HCT116 (cell line): ENCODE results near the gene TSC2. TPM values are rescaled to one million over a fixed set of nuclear protein-coding genes. Genes with fewer than 3 reads are reported as not detected.

Experiments
- ATAC-seq: fragments of 200-7000 bp; cut with Tn5 transposase; 2 replicates; pipeline ENCODE4 v1.9.1; 2020; ENCODE audit warnings: mild to moderate bottlenecking, moderate library complexity
- BruUV-seq: library from RNA; stranded (reverse); fragments of 400-500 nt; replicated peaks from 2 replicates; lab custom pipeline; 2021; lab: Mats Ljungman, UMichigan
- CTCF ChIA-PET: fragments of 300-600 bp; sonication (Branson Sonifier 250); formaldehyde crosslinking; loops from one replicate; lab custom pipeline; 2021; ENCODE audit warnings: antibody characterized with exemption; lab: Charles Lee
- POLR2A ChIA-PET: fragments of 300-600, 350-600 bp; sonication (Branson Sonifier 250); formaldehyde crosslinking; loops from one replicate; lab custom pipeline; 2021; ENCODE audit warnings: antibody characterized with exemption; lab: Charles Lee
- RAD21 ChIA-PET, 2 experiments: fragments of 300-600 bp; sonication (Branson Sonifier 250); formaldehyde crosslinking; loops; one replicate each; lab custom pipeline; 2023; ENCODE audit warnings: low total read pairs in 2 of 2; ENCODE audit not compliant: uncharacterized antibody in 2 of 2, unreplicated experiment in 2 of 2, low non-redundant PET in 1 of 2; lab: Charles Lee
- DNase-seq: peaks from one replicate; pipeline ENCODE4 v3.0.0-alpha.2; 2010; ENCODE audit warnings: low read depth, low spot score
- H2AFZ ChIP-seq: fragments of 200-600 bp; shearing (Covaris generic), sonication (generic); 2 replicates; pipeline ENCODE4 v1.6.1; 2017; ENCODE audit warnings: low read depth, mixed run types, mixed read lengths, antibody characterized with exemption, low read length; ENCODE audit not compliant: poor library complexity, severe bottlenecking
- H3K27ac ChIP-seq: 2 replicates; pipeline ENCODE4 v1.5.1; 2012; ENCODE audit warnings: low read depth, low read length
- H3K27me3 ChIP-seq: fragments of 200-600 bp; sonication (generic); 2 replicates; pipeline ENCODE4 v1.6.1; 2016; ENCODE audit warnings: mixed run types, low read length, mixed read lengths; ENCODE audit not compliant: insufficient read depth
- H3K36me3 ChIP-seq, 2 experiments: fragments of 200-500 bp in 1 of 2; fragments of 200-600 bp in 1 of 2; sonication (Bioruptor generic) in 1 of 2; sonication (generic) in 1 of 2; 2 replicates each; pipeline versions ENCODE4 v1.5.1 to v1.6.1; 2014 to 2016; ENCODE audit warnings: low read length in 2 of 2, inconsistent platforms in 1 of 2, mixed read lengths in 1 of 2, mixed run types in 1 of 2; ENCODE audit not compliant: insufficient read depth in 2 of 2, control insufficient read depth in 1 of 2
- H3K4me1 ChIP-seq, 2 experiments: fragments of 200-600 bp in 1 of 2; sonication (generic) in 1 of 2; 2 replicates each; pipeline versions ENCODE4 v1.5.1 to v1.6.1; 2012 to 2017; ENCODE audit warnings: low read length in 2 of 2, inconsistent platforms in 1 of 2, mild to moderate bottlenecking in 1 of 2, mixed read lengths in 1 of 2, mixed run types in 1 of 2, moderate library complexity in 1 of 2; ENCODE audit not compliant: insufficient read depth in 2 of 2, control insufficient read depth in 1 of 2
- H3K4me2 ChIP-seq: fragments of 200-600 bp; sonication (generic); 2 replicates; pipeline ENCODE4 v1.6.1; 2017; ENCODE audit warnings: mixed run types, low read length, mixed read lengths
- H3K4me3 ChIP-seq, 2 experiments: fragments of 200-600 bp in 1 of 2; sonication (generic) in 1 of 2; replicated peaks in 1 of 2; 2 replicates each; pipeline ENCODE4 v1.5.1; 2011 to 2016; ENCODE audit warnings: low read length in 2 of 2, control low read depth in 1 of 2, low read depth in 1 of 2, mild to moderate bottlenecking in 1 of 2, mixed read lengths in 1 of 2, mixed run types in 1 of 2
- H3K79me2 ChIP-seq: fragments of 200-600 bp; sonication (generic); 2 replicates; pipeline ENCODE4 v1.6.1; 2017; ENCODE audit warnings: mild to moderate bottlenecking, mixed run types, low read length, moderate library complexity, mixed read lengths; ENCODE audit not compliant: insufficient read depth
- H3K9ac ChIP-seq: fragments of 200-600 bp; sonication (generic); 2 replicates; pipeline ENCODE4 v1.6.1; 2016; ENCODE audit warnings: low read length, mixed read lengths
- H3K9me2 ChIP-seq: fragments of 200-600 bp; sonication (generic), shearing (Covaris generic); 2 replicates; pipeline ENCODE4 v1.6.1; 2017; ENCODE audit warnings: mixed run types, mild to moderate bottlenecking, moderate library complexity; ENCODE audit not compliant: insufficient read depth
- H3K9me3 ChIP-seq, 2 experiments: fragments of 200-500 bp in 1 of 2; fragments of 200-600 bp in 1 of 2; sonication (Bioruptor generic) in 1 of 2; sonication (generic) in 1 of 2; 2 replicates each; pipeline ENCODE4 v1.6.1; 2014 to 2017; ENCODE audit warnings: low read length in 2 of 2, mixed read lengths in 2 of 2, inconsistent platforms in 1 of 2, low read depth in 1 of 2, mild to moderate bottlenecking in 1 of 2, mixed run types in 1 of 2, moderate library complexity in 1 of 2; ENCODE audit not compliant: control insufficient read depth in 1 of 2, insufficient read depth in 1 of 2
- H4K20me1 ChIP-seq: fragments of 200-600 bp; sonication (generic), shearing (Covaris generic); 2 replicates; pipeline ENCODE4 v1.6.1; 2017; ENCODE audit warnings: mixed run types, mild to moderate bottlenecking, moderate library complexity; ENCODE audit not compliant: insufficient read depth
- EGR1 ChIP-seq: IDR thresholded peaks from 2 replicates; pipeline ENCODE4 v1.6.1; 2012; ENCODE audit warnings: low read depth
- ZFX ChIP-seq: fragments of 450-650 bp; IDR thresholded peaks from 2 replicates; pipeline ENCODE4 v1.6.1; 2017
- ZNF274 ChIP-seq: fragments of 200-500 bp; sonication (Bioruptor generic); IDR thresholded peaks from 2 replicates; pipeline ENCODE4 v1.6.1; 2014; ENCODE audit warnings: mild to moderate bottlenecking, low read depth, low read length, inconsistent platforms
- intact Hi-C: fragments of 100-400 bp; cut with micrococcal nuclease; formaldehyde crosslinking; loops from 2 replicates; pipeline ENCODE4 v1.10.0; 2022
- total RNA-seq: library from RNA; stranded (reverse); gene quantifications from one replicate; pipeline ENCODE4 v1.2.1, GENCODE V29; 2021; ENCODE audit not compliant: unreplicated experiment
- TF ChIP-seq, protein P1 (sequence below), 3 experiments: fragments of 200-600 bp in 1 of 3; sonication (generic) in 1 of 3; IDR thresholded peaks in 2 of 3; conservative IDR thresholded peaks in 1 of 3; 2 replicates each; pipeline ENCODE4 v1.5.1; 2012 to 2017; ENCODE audit warnings: low read depth in 2 of 3, low read length in 2 of 3, antibody characterized with exemption in 1 of 3, borderline replicate concordance in 1 of 3, control low read depth in 1 of 3, mild to moderate bottlenecking in 1 of 3, mixed read lengths in 1 of 3, mixed run types in 1 of 3, moderate library complexity in 1 of 3; ENCODE audit not compliant: insufficient read depth in 1 of 3

Gene TSC2
- total RNA-seq, 1 experiment from 2014 or later: 74.1 TPM

DNA sequence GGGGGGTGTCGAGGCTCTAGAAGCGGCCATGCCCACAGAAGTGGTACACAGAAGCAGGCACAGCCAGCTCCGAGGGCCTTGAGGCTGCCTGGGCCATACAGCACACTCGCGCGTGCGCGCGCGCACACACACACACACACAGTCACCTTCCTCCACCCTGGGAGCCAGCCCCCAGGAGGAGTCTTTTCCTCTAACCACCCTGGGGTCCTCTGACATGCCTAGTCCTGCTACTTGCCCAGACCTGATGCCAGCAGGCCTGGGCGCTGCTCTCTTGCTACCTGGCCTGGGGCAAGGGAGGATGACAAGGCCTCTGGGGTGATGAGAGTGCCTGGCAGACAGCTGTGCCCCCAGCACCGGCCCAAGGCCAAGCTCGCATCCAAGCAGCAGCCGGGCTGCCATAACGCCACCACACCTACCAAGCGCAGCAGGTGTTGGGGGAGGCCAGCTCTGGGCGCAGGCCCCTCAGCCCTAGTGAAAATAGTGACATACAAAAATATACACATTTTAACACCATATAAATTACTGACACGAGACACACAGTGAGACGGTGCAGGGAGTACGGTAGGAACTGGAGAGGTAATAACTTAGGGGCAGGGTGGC, 41.1 kb downstream of the TSC2 start:
- intact Hi-C loops: no loop called here

More for the DNA sequence above, 41.1 kb downstream of the TSC2 start:
- no TSS peak for BruUV-seq
- TF ChIP-seq EGR1: no peak
- TF ChIP-seq, protein P1, sequence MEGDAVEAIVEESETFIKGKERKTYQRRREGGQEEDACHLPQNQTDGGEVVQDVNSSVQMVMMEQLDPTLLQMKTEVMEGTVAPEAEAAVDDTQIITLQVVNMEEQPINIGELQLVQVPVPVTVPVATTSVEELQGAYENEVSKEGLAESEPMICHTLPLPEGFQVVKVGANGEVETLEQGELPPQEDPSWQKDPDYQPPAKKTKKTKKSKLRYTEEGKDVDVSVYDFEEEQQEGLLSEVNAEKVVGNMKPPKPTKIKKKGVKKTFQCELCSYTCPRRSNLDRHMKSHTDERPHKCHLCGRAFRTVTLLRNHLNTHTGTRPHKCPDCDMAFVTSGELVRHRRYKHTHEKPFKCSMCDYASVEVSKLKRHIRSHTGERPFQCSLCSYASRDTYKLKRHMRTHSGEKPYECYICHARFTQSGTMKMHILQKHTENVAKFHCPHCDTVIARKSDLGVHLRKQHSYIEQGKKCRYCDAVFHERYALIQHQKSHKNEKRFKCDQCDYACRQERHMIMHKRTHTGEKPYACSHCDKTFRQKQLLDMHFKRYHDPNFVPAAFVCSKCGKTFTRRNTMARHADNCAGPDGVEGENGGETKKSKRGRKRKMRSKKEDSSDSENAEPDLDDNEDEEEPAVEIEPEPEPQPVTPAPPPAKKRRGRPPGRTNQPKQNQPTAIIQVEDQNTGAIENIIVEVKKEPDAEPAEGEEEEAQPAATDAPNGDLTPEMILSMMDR (IDR thresholded peaks at IDR 0.05 in 2 of 3, conservative IDR thresholded peaks at IDR 0.05 in 1 of 3; ENCODE audit: borderline replicate concordance in 1 of 3, insufficient read depth in 1 of 3, low read depth in 2 of 3, low read length in 2 of 3): no peak
- TF ChIP-seq ZNF274: no peak
- no peak for TF ChIP-seq ZFX
- TF ChIP-seq, all 23 proteins: peak for 0
- no peaks in the 10 kb centered on the region for H3K9me3 ChIP-seq
- peak overlapping the region; percentile 32; the same call in 1 of the 2 replicates for H3K27ac ChIP-seq
- RAD21 ChIA-PET: no interaction called here
- DNase-seq (no peak), ATAC-seq (no peak)
- peaks cover 5 to 18% of the 10 kb centered on the region in 2 experiments; a peak in 2 of 4 replicates for H3K36me3 ChIP-seq
- CTCF ChIA-PET: no interaction called here
- no peak overlapping the region for H3K4me2 ChIP-seq
- no peak overlapping the region for H2AFZ ChIP-seq
- no peaks in the 10 kb centered on the region for H4K20me1 ChIP-seq
- peaks cover 9 to 29% of the 10 kb centered on the region in 2 experiments for H3K4me1 ChIP-seq
- H3K27me3 ChIP-seq: no peaks in the 10 kb centered on the region
- H3K9ac ChIP-seq: no peak overlapping the region
- POLR2A ChIA-PET: no interaction called here
- H3K4me3 ChIP-seq: no peak overlapping the region
- H3K9me2 ChIP-seq: no peaks in the 10 kb centered on the region
- H3K79me2 ChIP-seq: no peaks in the 10 kb centered on the region
